PFSK-1 (cell line): ENCODE results near the gene CDYL.

ENCODE experiments used
- FOXP2 ChIP-seq: optimal IDR thresholded peaks from 2 replicates; pipeline ENCODE3; 2011; ENCODE audit warnings: borderline replicate concordance, control low read depth, inconsistent platforms; ENCODE audit not compliant: insufficient read depth; ENCODE audit errors: extremely low read length, extremely low read depth
- POLR2AphosphoS5 ChIP-seq: IDR thresholded peaks from 2 replicates; pipeline ENCODE4 v1.6.1; 2012; ENCODE audit warnings: low read depth, mild to moderate bottlenecking, control low read depth, low read length, moderate library complexity
- SIN3A ChIP-seq: IDR thresholded peaks from 2 replicates; pipeline ENCODE4 v1.6.1; 2012; ENCODE audit warnings: mild to moderate bottlenecking, low read length, moderate library complexity, borderline replicate concordance; ENCODE audit not compliant: insufficient read depth
- TAF1 ChIP-seq: IDR thresholded peaks from 2 replicates; pipeline ENCODE4 v1.6.1; 2012; ENCODE audit warnings: low read length, control low read depth, borderline replicate concordance; ENCODE audit not compliant: insufficient read depth
- TF ChIP-seq, protein P1 (sequence below), 2 experiments: IDR thresholded peaks; 2 replicates each; pipeline versions ENCODE4 v1.6.1 to v1.8.0; 2011 to 2012; ENCODE audit warnings: low read depth in 2 of 2, low read length in 2 of 2, control low read depth in 1 of 2, inconsistent platforms in 1 of 2, mild to moderate bottlenecking in 1 of 2, moderate library complexity in 1 of 2; ENCODE audit not compliant: insufficient read depth in 1 of 2

Gene CDYL

DNA sequence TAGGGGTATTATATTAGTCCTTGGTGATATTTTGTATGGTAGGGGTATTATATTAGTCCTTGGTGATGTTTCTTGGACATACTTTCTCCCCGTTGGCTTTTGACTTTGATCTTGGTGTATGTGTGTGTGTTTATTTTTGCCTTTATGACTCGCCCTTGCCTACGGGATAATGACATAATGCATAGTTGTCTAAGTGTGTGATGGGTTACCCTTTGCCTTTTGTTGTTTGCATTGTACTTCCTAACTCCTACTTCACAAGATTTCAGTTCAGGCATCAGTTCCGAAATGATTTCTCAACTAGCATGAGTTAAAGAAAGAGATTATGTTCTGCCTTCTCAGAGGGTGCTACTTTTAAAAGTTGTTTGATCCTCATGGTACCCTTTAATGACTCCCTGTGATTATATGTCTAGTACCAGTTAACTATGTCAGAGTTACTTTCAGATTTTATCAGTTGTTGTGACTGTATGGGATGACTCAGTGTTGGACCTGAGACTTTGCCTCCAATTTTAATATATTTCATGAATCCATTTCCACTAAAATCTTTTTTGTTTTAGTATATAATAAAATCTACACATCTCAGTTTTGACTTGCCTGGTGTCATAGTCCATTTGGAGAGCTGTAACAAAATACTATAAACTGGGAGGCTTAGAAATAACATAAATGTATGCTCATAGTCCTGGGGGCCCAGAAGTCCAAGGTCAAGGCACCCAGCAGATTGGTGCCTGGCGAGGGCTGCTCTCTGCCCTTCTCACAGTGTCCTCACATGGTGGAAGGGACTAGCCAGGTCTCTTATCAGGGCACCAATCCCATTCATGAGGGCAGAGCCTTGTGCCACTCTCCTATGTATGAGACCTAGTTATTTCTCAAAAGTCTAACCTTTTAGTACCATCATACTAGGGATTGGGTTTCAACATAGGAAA lies 34.1 kb downstream of the CDYL start:
- no peak for TF ChIP-seq SIN3A
- TF ChIP-seq TAF1 = no peak
- no peak for TF ChIP-seq FOXP2
- no peak for TF ChIP-seq POLR2AphosphoS5
- TF ChIP-seq, protein P1, sequence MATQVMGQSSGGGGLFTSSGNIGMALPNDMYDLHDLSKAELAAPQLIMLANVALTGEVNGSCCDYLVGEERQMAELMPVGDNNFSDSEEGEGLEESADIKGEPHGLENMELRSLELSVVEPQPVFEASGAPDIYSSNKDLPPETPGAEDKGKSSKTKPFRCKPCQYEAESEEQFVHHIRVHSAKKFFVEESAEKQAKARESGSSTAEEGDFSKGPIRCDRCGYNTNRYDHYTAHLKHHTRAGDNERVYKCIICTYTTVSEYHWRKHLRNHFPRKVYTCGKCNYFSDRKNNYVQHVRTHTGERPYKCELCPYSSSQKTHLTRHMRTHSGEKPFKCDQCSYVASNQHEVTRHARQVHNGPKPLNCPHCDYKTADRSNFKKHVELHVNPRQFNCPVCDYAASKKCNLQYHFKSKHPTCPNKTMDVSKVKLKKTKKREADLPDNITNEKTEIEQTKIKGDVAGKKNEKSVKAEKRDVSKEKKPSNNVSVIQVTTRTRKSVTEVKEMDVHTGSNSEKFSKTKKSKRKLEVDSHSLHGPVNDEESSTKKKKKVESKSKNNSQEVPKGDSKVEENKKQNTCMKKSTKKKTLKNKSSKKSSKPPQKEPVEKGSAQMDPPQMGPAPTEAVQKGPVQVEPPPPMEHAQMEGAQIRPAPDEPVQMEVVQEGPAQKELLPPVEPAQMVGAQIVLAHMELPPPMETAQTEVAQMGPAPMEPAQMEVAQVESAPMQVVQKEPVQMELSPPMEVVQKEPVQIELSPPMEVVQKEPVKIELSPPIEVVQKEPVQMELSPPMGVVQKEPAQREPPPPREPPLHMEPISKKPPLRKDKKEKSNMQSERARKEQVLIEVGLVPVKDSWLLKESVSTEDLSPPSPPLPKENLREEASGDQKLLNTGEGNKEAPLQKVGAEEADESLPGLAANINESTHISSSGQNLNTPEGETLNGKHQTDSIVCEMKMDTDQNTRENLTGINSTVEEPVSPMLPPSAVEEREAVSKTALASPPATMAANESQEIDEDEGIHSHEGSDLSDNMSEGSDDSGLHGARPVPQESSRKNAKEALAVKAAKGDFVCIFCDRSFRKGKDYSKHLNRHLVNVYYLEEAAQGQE (IDR thresholded peaks at IDR 0.05; ENCODE audit: insufficient read depth in 1 of 2, low read depth in 2 of 2, low read length in 2 of 2) = no peak

DNA sequence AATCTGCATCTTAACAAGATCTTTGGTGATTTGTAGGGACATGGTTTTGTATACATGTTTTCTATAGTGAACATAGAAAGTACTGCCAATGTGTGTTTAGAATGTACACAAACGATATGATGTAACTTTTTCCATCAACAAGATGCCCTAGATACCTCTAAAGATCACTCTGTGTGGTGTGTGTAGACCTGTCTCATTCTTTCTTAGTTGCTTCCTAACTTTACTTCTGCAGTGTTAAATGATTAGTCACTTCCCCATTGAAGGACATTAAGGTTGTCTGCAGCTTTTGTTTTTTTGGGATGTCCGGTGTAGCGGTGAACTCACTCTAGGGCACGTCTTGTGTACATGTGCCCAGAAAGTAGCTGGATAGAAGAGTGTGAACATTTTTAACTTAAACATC lies 35.9 kb downstream of the CDYL start:
- TF ChIP-seq SIN3A (no peak), FOXP2 (no peak), POLR2AphosphoS5 (no peak), TAF1 (no peak)
- TF ChIP-seq, protein P1 (IDR thresholded peaks at IDR 0.05; ENCODE audit: insufficient read depth in 1 of 2, low read depth in 2 of 2, low read length in 2 of 2) = no peak

DNA sequence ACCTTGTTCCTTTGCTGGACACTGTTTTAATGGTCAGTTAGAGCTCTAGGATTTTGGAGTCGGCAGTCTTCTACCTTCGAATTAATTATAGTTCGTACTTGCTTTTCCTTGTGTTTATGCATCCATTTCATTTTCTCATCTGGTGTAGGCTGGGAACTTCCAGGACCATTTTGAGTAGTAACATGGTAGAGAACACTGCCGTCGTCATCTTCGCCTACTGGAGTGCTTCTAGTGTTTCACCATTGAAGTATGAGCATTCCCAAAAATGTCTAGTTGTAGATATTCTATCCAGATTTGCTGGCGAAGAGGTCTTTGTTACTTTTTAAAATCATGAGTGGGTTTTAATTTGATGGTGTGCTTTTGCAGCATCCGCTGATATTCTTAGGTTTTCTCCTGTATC lies 36.9 kb downstream of the CDYL start:
- TF ChIP-seq FOXP2 = no peak
- TF ChIP-seq TAF1 = no peak
- no peak for TF ChIP-seq SIN3A
- TF ChIP-seq, protein P1 (IDR thresholded peaks at IDR 0.05; ENCODE audit: insufficient read depth in 1 of 2, low read depth in 2 of 2, low read length in 2 of 2) = no peak
- no peak for TF ChIP-seq POLR2AphosphoS5

DNA sequence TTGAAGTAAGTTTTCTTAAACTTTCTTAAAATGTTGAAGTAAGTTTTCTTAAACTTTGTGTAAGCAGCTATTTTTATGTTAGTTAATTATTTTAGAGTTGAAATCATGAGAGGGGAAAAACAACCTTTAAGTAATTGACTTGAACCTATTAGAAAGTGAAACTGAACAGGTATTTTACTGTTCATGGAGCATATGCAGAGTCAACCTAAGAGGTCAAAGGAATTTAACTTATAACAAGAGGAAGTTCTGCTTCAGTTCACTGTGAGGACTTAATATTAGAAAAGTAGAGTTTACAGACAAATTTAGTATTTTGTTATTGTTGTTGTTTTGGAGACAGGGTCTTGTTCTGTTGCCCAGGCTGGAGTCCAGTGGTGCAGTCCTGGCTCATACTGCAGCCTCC lies 38.0 kb downstream of the CDYL start:
- TF ChIP-seq, protein P1 (IDR thresholded peaks at IDR 0.05; ENCODE audit: insufficient read depth in 1 of 2, low read depth in 2 of 2, low read length in 2 of 2) = no peak
- TF ChIP-seq SIN3A (no peak), POLR2AphosphoS5 (no peak), FOXP2 (no peak), TAF1 (no peak)
